ENCODE results near the gene ARL8B.

ARL8B gene

GRCh38 chr3:5187920-5188418, 65.9 kb downstream of the ARL8B start:
- no peak for FAIRE-seq

- no peak for FAIRE-seq
Observed at GRCh38 chr3:5188419-5189221, 66.5 kb downstream of the ARL8B start.

GRCh38 chr3:5190147-5190791, 68.2 kb downstream of the ARL8B start:
- FAIRE-seq: no peak

- FAIRE-seq: no peak
Observed at GRCh38 chr3:5191555-5192304, 69.6 kb downstream of the ARL8B start.

GRCh38 chr3:5192571-5193365, 70.7 kb downstream of the ARL8B start:
- no peak for FAIRE-seq

GRCh38 chr3:5194341-5194740, 72.2 kb downstream of the ARL8B start:
- FAIRE-seq: no peak

- FAIRE-seq: no peak
Observed at GRCh38 chr3:5194801-5195509, 72.9 kb downstream of the ARL8B start.

GRCh38 chr3:5195605-5196004, 73.5 kb downstream of the ARL8B start:
- no peak for FAIRE-seq

GRCh38 chr3:5197022-5197421, 74.9 kb downstream of the ARL8B start:
- no peak for FAIRE-seq

GRCh38 chr3:5197470-5198312, 75.6 kb downstream of the ARL8B start:
- FAIRE-seq: no peak

- FAIRE-seq: no peak
Observed at GRCh38 chr3:5198313-5198677, 76.2 kb downstream of the ARL8B start.

- no peak for FAIRE-seq
Observed at GRCh38 chr3:5198986-5199731, 77.1 kb downstream of the ARL8B start.

GRCh38 chr3:5201536-5201935, 79.4 kb downstream of the ARL8B start:
- FAIRE-seq: no peak

GRCh38 chr3:5202222-5202621, 80.1 kb downstream of the ARL8B start:
- FAIRE-seq: no peak

- FAIRE-seq: no peak
Observed at GRCh38 chr3:5205165-5205941, 83.3 kb downstream of the ARL8B start.

GRCh38 chr3:5210926-5211325, 88.8 kb downstream of the ARL8B start:
- FAIRE-seq: no peak

GRCh38 chr3:5212628-5213573, 90.8 kb downstream of the ARL8B start:
- FAIRE-seq: no peak

- FAIRE-seq: no peak
Observed at GRCh38 chr3:5213574-5213966, 91.5 kb downstream of the ARL8B start.

All from islet of Langerhans (tissue), 1 donor.